SH-SY5Y (cell line): Measurements from ENCODE around the gene ANO6.

Source experiments
- GATA2 ChIP-seq: IDR thresholded peaks from 2 replicates; pipeline ENCODE4 v1.6.1; 2011; ENCODE audit warnings: mild to moderate bottlenecking, low read depth, low read length
- GATA3 ChIP-seq: IDR thresholded peaks from 2 replicates; pipeline ENCODE4 v1.6.1; 2011; ENCODE audit warnings: low read depth, mild to moderate bottlenecking, low read length, moderate library complexity

GRCh38 chr12:45170456-45171042, 45.3 kb upstream of the ANO6 start:
- TF ChIP-seq GATA3 (no peak), GATA2 (no peak)
